GM23338 (cell line): Measurements from ENCODE around the gene RUNX3. TPM values are rescaled to one million over a fixed set of nuclear protein-coding genes. Genes with fewer than 3 reads are reported as not detected.

Experiments used
- ATAC-seq: fragments of 200-7000 bp; cut with Tn5 transposase; 3 replicates; pipeline ENCODE4 v1.9.1; 2020
- DNase-seq: peaks from one replicate; pipeline ENCODE4 v3.0.0-alpha.2; 2015; ENCODE audit warnings: low spot score
- H2AFZ ChIP-seq: fragments of 200-600 bp; sonication (generic); 2 replicates; pipeline ENCODE4 v1.8.0; 2016; ENCODE audit warnings: antibody characterized with exemption, mild to moderate bottlenecking, moderate library complexity
- H3F3A ChIP-seq: fragments of 200-600 bp; sonication (generic); replicated peaks from 2 replicates; pipeline ENCODE4 v1.8.0; 2017; ENCODE audit warnings: antibody characterized with exemption, mixed run types, low read depth
- H3K27ac ChIP-seq: fragments of 200-600 bp; sonication (generic); 2 replicates; pipeline ENCODE4 v1.6.1; 2016; ENCODE audit warnings: low read depth
- H3K27me3 ChIP-seq: fragments of 200-600 bp; sonication (generic); 2 replicates; pipeline ENCODE4 v1.8.0; 2016; ENCODE audit warnings: mild to moderate bottlenecking, mixed run types, moderate library complexity; ENCODE audit not compliant: insufficient read depth
- H3K36me3 ChIP-seq: fragments of 200-600 bp; sonication (generic); 2 replicates; pipeline ENCODE4 v1.8.0; 2016; ENCODE audit warnings: mild to moderate bottlenecking; ENCODE audit not compliant: insufficient read depth
- H3K4me1 ChIP-seq: fragments of 200-600 bp; sonication (generic); 2 replicates; pipeline ENCODE4 v1.8.0; 2016; ENCODE audit warnings: mild to moderate bottlenecking, moderate library complexity; ENCODE audit not compliant: insufficient read depth
- H3K4me2 ChIP-seq: fragments of 200-600 bp; sonication (generic); 2 replicates; pipeline ENCODE4 v1.7.1; 2017; ENCODE audit warnings: mixed run types
- H3K4me3 ChIP-seq: fragments of 200-600 bp; sonication (generic); 2 replicates; pipeline ENCODE4 v1.6.1; 2016; ENCODE audit warnings: mixed run types
- H3K79me2 ChIP-seq: fragments of 200-600 bp; sonication (generic); replicated peaks from 2 replicates; pipeline ENCODE4 v1.8.0; 2017; ENCODE audit warnings: mild to moderate bottlenecking; ENCODE audit not compliant: insufficient read depth
- H3K9me2 ChIP-seq: fragments of 200-600 bp; sonication (generic); 2 replicates; pipeline ENCODE4 v1.8.0; 2017; ENCODE audit not compliant: insufficient read depth
- H4K20me1 ChIP-seq: fragments of 200-600 bp; sonication (generic); replicated peaks from 2 replicates; pipeline ENCODE4 v1.8.0; 2017; ENCODE audit warnings: mild to moderate bottlenecking; ENCODE audit not compliant: insufficient read depth
- H3K27ac Mint-ChIP-seq: 2 replicates; pipeline ENCODE4 v1.8.0; 2020; ENCODE audit warnings: inconsistent platforms, mild to moderate bottlenecking, moderate library complexity, mixed read lengths
- H3K27me3 Mint-ChIP-seq: 3 replicates; pipeline ENCODE4 v1.8.0; 2022; ENCODE audit warnings: low read depth, mild to moderate bottlenecking, moderate library complexity, mixed read lengths, inconsistent platforms; ENCODE audit not compliant: insufficient read depth, poor library complexity
- H3K36me3 Mint-ChIP-seq: 3 replicates; pipeline ENCODE4 v1.8.0; 2021; ENCODE audit warnings: low read depth, mild to moderate bottlenecking, inconsistent platforms, moderate library complexity, mixed read lengths
- H3K4me1 Mint-ChIP-seq: 3 replicates; pipeline ENCODE4 v1.8.0; 2020; ENCODE audit warnings: mild to moderate bottlenecking, inconsistent platforms, mixed read lengths
- H3K4me3 Mint-ChIP-seq: 3 replicates; pipeline ENCODE4 v1.8.0; 2021; ENCODE audit warnings: moderate library complexity, mild to moderate bottlenecking, inconsistent platforms, mixed read lengths
- H3K9me3 Mint-ChIP-seq: 3 replicates; pipeline ENCODE4 v1.8.0; 2020; ENCODE audit warnings: moderate library complexity, mild to moderate bottlenecking, inconsistent platforms, mixed read lengths
- CREB1 ChIP-seq: fragments of 250-450 bp; sonication (Bioruptor Pico); IDR thresholded peaks from 2 replicates; pipeline ENCODE4 v1.5.0; 2020; ENCODE audit warnings: low read depth, mild to moderate bottlenecking, moderate library complexity
- CTCF ChIP-seq, 2 experiments: fragments of 200-600 bp in 1 of 2; sonication (generic) in 1 of 2; conservative IDR thresholded peaks; 2 replicates each; pipeline versions ENCODE4 v1.5.1 to v1.6.1; 2016 to 2017; ENCODE audit warnings: antibody characterized with exemption in 2 of 2, low read depth in 2 of 2, mild to moderate bottlenecking in 2 of 2, moderate library complexity in 1 of 2
- ETS1 ChIP-seq: IDR thresholded peaks from 2 replicates; pipeline ENCODE4 v1.6.1; 2016; ENCODE audit warnings: antibody characterized with exemption
- EZH2 ChIP-seq: fragments of 200-600 bp; sonication (generic); IDR thresholded peaks from one replicate; pipeline ENCODE4 v1.8.0; 2017; ENCODE audit warnings: antibody characterized with exemption, mild to moderate bottlenecking, low read depth; ENCODE audit not compliant: unreplicated experiment
- EZH2phosphoT487 ChIP-seq: fragments of 200-600 bp; sonication (generic); IDR thresholded peaks from one replicate; pipeline ENCODE4 v1.8.1; 2018; ENCODE audit warnings: antibody characterized with exemption; ENCODE audit not compliant: unreplicated experiment
- POLR2AphosphoS5 ChIP-seq: IDR thresholded peaks from 2 replicates; pipeline ENCODE4 v1.6.1; 2016; ENCODE audit warnings: antibody characterized with exemption, low read depth
- REST ChIP-seq: IDR thresholded peaks from one replicate; pipeline ENCODE4 v1.6.1; 2018; ENCODE audit warnings: antibody characterized with exemption; ENCODE audit not compliant: unreplicated experiment
- STAT1 ChIP-seq: IDR thresholded peaks from one replicate; pipeline ENCODE4 v1.6.1; 2016; ENCODE audit warnings: antibody characterized with exemption; ENCODE audit not compliant: unreplicated experiment
- ZNF114 ChIP-seq: fragments of 250-450 bp; sonication (Bioruptor Pico); IDR thresholded peaks from 2 replicates; pipeline ENCODE4 v1.5.0; 2020; ENCODE audit warnings: mild to moderate bottlenecking, moderate library complexity
- ZNF462 ChIP-seq: fragments of 250-450 bp; sonication (Bioruptor Pico); IDR thresholded peaks from 2 replicates; pipeline ENCODE4 v1.5.0; 2020; ENCODE audit warnings: mild to moderate bottlenecking, moderate library complexity
- polyA plus RNA-seq: library from polyadenylated mRNA; unstranded; fragments of >200 nt; fragmentation: Nextera tagmentation; extraction: Ambion mirVana; gene quantifications from 2 replicates; pipeline ENCODE4 v1.2.1, GENCODE V29; 2016
- total RNA-seq: library from RNA; depleted of rRNA; stranded (reverse); fragments of >200 nt; shearing (Covaris generic); gene quantifications from 2 replicates; pipeline ENCODE4 v1.2.3, GENCODE V29; 2014

The RUNX3 gene
- total and polyA plus RNA-seq, 2 experiments from 2014 or later, result 0.23 to 0.73 TPM

GRCh38 chr1:24972915-24973242 lies 42.8 kb upstream of the RUNX3 start (continued):
- TF ChIP-seq CTCF (conservative IDR thresholded peaks at IDR 0.05; ENCODE audit: low read depth in 2 of 2), result no peak
- no peak for TF ChIP-seq EZH2phosphoT487
- no peak for TF ChIP-seq STAT1
- no peak for TF ChIP-seq POLR2AphosphoS5
- TF ChIP-seq CREB1, result no peak
- no peak for TF ChIP-seq EZH2
- no peak for TF ChIP-seq ETS1

GRCh38 chr1:24972221-24972914 lies 42.3 kb upstream of the RUNX3 start:
- H3K36me3 Mint-ChIP-seq, result peaks cover 12% of the 10 kb centered on the region; the same call in 2 of the 3 replicates
- no peaks in the 10 kb centered on the region for H3K79me2 ChIP-seq
- H3K27me3 Mint-ChIP-seq, result peaks cover 4% of the 10 kb centered on the region
- peaks cover 22% of the 10 kb centered on the region for H3K4me1 ChIP-seq
- no peaks in the 10 kb centered on the region for H3F3A ChIP-seq
- H3K27ac Mint-ChIP-seq, result peak overlapping the region; percentile 19
- H3K4me3 Mint-ChIP-seq, result no peak overlapping the region
- peaks cover 3% of the 10 kb centered on the region; the same call in 1 of the 2 replicates for H3K36me3 ChIP-seq
- peaks cover 25% of the 10 kb centered on the region for H3K4me1 Mint-ChIP-seq
- peaks cover 26% of the 10 kb centered on the region for H3K9me3 Mint-ChIP-seq
- H3K27ac ChIP-seq, result peak overlapping the region; percentile 72; the same call in 1 of the 2 replicates
- no peak overlapping the region for H3K4me3 ChIP-seq
- DNase-seq, result no peak
- no peaks in the 10 kb centered on the region for H4K20me1 ChIP-seq
- peak overlapping the region; percentile 49 for H3K4me2 ChIP-seq
- peak; percentile 24 for ATAC-seq
- no peaks in the 10 kb centered on the region for H3K9me2 ChIP-seq
- no peaks in the 10 kb centered on the region for H3K27me3 ChIP-seq
- peak overlapping the region; percentile 85; the same call in 1 of the 2 replicates for H2AFZ ChIP-seq
- TF ChIP-seq STAT1, result no peak
- TF ChIP-seq POLR2AphosphoS5, result no peak
- TF ChIP-seq ZNF114 (CRISPR knock-in tag), result no peak
- TF ChIP-seq CREB1, result no peak
- TF ChIP-seq ZNF462, result no peak
- TF ChIP-seq REST, result no peak
